Measurements from ENCODE around the gene METTL3.
"Not testable (repeated sequence)": the region's sequence is repeated elsewhere in the genome, so short reads cannot be mapped to it uniquely, and the experiment has no call there.

Gene METTL3

DNA sequence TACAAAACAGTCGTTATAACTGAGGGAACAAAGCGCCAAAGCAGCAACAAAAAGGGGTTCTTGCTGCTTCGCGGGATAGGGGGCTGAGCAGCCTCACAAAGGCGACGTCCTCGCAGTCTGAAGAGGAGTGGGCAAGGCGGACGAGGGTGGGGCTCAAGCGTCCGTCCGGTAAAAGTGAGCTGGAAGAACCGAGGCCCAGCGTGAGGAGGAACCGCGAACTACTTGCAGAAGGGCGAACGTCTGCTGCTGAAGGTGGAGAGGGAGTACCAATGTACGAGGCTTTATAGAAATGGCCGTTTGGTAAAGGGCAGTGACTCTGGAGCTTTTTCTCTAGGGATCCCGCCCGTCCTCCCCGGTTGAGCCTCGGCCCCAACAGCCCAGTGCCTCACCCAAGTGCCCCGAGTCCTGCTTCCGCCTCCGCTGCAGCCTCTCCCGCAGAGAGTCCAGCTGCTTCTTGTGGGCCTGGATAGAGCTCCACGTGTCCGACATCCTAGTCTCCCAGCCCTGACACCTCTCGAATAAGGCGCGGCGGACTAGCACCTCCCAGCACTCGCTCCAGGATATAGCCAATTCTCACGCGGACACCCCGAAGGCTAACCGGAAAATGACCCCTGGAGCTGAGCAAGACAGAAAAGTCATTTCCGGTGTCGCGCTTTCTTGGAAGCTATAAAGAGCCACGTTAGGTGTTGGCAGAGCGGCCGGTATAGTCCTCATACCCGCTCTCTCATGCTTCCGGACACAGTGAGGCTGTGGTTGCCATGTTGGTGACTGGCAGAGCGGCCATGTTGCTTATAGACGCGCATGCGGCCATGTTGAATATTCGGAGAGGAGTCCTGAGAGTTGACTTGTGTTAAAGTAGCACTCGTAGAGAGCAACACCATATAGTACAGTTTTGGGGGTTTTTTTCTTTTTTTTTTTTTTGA lies at the start of gene METTL3:
Gene METTL3, minus strand, starts transcription at position 606 of the 923 bp plus-strand sequence. Its CDS starts 117 bp downstream, at position 489.
- peak; percentile 97 for DNase-seq
- in situ Hi-C loops (cut with MboI; ENCODE audit: low pct_unique_long_range_greater_than_20kb, low sequenced_read_pairs) = no loop called here

DNA sequence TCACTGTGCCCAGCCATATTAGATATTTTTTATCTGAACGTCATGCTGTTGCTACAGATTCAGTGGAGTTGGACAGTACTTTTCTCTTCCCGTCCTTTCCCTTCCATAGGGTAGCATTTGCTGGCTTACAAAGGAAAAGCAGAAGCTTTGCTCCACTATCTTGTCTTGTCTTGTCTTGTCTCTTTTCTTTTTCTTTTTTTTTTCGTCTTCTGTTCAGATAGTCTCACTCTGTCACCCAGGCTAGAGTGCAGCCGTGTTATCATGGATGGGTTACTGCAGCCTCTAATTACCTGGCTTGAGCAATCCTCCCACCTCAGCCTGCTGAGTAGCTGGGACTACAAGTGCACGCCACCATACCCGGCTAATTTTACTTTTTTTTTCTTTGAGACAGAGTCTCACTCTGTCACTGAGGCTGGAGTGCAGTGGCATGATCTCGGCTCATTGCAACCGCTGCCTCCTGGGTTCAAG lies 47.6 kb upstream of the METTL3 start:
- in situ Hi-C loops (cut with MboI; ENCODE audit: low pct_unique_long_range_greater_than_20kb, low sequenced_read_pairs) = no loop called here
- no peak for DNase-seq

DNA sequence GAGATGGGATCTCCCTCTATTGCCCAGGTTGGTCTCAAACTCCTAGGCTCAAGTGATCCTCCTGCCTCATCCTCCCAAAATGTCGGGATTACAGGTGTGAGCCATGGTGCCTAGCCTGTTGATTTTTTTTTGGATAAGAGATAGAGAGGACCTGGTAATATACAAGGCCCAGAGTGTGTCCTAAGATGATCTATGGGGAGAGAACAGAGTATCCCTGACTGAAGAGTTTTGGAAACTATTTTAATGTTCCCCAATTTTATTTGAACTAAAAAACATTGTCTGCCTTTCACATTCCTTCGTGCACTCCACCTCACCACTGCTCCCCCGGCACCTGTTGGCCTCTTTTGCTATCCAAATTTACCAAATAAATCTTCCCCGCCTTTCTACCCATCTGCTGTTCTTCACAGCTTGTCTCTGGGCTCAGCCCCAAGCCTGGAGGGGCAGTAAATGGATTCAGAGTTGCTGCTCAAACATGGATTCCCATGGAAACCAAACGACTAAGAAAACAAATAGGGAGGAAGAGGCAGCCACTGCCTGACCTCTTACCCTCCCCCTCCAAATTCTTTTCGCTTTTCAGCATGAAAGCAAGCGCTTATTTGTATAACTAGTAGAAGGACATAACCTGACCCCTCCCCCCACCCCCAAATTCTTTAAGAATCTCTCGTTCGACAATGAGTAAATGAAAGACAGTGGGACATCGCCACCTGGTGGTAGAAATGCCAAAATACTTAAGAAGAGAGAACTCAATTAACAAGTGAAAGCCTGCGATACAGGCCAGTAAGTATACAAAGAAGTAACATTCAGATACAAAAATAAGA lies 46.2 kb upstream of the METTL3 start:
- DNase-seq = peak; percentile 85
- in situ Hi-C loops (cut with MboI; ENCODE audit: low pct_unique_long_range_greater_than_20kb, low sequenced_read_pairs) = no loop called here

DNA sequence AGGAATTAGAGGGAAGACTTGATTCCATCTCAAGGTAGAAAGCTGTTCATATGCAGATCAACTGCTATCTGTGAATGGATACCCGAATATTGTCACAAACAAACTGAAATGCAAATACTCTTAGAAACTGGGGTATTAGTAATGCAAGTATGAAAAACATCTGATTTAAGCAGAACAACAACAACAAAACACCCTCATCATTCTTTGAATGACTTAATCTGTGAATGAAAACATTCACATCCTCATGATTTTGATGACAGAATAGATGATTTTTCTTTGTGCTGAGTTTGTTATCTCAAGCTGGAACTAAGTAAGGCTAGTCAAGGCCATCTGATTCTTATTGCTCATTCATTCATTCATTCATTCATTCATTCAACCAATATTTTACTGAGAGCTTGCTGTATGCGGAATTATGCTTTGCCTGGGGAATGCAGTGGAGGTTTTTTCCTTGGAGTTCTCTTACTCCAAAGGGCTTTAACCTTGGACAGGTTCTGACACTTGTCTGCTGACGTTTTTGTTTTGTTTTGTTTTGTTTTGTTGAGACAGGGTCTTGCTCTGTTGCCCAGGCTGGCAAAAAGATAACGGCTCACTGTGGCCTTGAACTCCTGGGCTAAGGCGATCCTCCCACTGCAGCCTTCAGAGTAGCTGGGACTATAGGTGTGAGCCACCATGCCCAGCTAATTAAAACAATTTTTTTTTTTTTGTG lies 45.4 kb upstream of the METTL3 start:
- in situ Hi-C loops (cut with MboI; ENCODE audit: low pct_unique_long_range_greater_than_20kb, low sequenced_read_pairs) = no loop called here
- no peak for DNase-seq

DNA sequence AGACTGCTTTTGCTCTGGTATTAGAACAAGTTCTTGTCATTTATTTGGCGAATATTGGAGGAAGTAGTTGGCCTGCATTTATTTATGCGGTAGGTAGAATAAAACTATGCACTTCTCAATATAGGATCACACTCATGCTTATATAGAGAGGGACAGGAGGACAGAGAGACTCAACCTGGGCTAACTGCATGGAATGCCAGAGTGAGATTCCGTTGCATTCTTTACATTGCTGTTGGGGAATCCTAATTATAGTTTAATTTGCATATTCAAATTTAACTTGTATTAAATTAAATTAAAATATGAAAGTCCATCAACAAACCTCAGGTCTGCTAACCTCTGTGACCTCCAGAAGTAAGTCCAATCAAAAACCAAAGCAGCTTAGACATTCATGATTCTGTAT lies 42.1 kb upstream of the METTL3 start:
- no peak for DNase-seq

DNA sequence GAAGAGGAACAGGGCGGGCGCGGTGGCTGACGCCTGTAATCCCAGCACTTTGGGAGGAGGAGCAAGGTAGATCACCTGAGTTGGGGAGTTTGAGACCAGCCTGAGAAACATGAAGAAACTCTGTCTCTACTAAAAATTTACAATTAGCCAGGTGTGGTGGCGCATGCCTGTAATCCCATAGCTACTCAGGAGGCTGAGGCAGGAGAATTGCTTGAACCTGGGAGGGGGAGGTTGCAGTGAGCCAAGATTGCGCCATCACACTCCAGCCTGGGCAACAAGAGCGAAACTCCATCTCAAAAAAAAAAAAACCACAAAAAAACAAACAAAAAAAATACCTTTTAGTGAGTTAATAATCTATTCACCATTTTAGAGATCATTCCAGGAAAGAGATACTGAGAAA lies 33.4 kb upstream of the METTL3 start:
- DNase-seq; in situ Hi-C loops (cut with MboI; ENCODE audit: low pct_unique_long_range_greater_than_20kb, low sequenced_read_pairs): not testable (repeated sequence)

More for the DNA sequence above, 42.1 kb upstream of the METTL3 start:
- in situ Hi-C loops (cut with MboI; ENCODE audit: low pct_unique_long_range_greater_than_20kb, low sequenced_read_pairs) = no loop called here

DNA sequence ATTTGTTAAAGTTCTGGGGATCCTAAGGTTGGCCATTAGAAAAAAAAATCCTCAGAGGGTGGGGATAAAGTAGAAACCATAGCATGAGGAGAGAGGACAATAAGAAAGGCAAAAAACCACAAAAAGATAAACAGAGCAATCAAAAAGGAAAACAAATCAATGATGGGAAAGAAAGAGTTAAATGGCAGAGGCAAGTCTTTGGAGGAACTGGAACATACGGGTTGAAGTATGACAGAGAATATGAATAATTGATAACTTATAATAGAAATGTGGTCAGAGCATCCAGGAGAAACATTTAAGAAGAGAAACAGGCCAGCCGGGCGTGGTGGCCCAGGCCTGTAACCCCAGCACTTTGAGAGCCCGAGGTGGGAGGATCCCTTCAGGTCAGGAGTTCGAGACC lies 32.8 kb upstream of the METTL3 start:
- no peak for DNase-seq
- in situ Hi-C loops (cut with MboI; ENCODE audit: low pct_unique_long_range_greater_than_20kb, low sequenced_read_pairs) = no loop called here

DNA sequence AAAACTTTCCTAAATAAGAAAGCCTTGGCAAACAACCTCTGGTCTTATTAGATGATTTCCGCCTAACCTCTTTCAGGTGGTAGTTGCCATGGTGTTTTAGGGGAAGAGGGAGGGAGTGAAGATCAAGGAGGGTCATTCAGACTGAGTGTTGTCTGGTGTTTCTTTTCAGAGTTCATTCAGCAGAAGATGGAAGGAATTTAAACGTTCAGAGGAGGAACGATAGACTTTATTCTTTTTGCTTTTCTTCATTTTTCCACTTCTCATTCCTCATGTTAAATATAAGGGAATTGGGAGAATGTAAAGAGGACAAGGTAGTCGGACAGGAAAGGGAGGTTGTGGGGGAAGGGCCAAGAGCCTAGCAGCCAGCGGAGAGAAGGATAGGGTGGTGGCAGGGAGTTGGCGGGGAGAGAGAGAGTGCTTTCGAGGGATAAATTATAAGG lies 32.4 kb upstream of the METTL3 start:
- in situ Hi-C loops (cut with MboI; ENCODE audit: low pct_unique_long_range_greater_than_20kb, low sequenced_read_pairs) = no loop called here
- DNase-seq = no peak

DNA sequence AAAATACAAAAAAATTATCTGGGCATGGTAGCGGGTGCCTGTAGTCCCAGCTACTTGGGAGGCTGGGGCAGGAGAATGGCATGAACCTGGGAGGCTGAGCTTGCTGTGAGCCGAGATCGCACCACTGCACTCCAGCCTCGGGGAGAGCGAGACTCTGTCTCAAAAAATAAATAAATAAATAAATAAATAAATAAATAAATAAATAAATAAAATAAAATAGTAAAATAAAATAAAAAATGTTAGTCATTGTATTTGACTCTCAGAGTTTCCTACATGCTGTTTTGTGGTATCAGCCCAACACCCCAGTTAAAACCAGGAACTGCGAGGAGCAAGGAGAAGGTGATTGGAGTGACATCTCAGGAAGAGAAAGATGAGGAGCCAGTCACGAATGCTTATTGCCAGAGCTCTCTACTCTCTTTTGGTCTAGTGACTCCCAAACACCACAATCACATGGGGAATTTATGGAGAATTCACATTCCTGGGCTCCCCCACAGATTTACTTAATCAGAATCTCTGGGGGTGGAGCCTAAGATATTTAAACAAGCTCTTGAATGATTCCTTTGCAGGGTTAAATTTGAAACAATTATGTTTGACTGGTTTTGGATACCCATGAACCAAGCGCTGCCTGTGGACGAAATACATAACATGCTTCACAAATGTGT lies 30.4 kb upstream of the METTL3 start:
- in situ Hi-C loops (cut with MboI; ENCODE audit: low pct_unique_long_range_greater_than_20kb, low sequenced_read_pairs) = no loop called here
- DNase-seq = no peak

DNA sequence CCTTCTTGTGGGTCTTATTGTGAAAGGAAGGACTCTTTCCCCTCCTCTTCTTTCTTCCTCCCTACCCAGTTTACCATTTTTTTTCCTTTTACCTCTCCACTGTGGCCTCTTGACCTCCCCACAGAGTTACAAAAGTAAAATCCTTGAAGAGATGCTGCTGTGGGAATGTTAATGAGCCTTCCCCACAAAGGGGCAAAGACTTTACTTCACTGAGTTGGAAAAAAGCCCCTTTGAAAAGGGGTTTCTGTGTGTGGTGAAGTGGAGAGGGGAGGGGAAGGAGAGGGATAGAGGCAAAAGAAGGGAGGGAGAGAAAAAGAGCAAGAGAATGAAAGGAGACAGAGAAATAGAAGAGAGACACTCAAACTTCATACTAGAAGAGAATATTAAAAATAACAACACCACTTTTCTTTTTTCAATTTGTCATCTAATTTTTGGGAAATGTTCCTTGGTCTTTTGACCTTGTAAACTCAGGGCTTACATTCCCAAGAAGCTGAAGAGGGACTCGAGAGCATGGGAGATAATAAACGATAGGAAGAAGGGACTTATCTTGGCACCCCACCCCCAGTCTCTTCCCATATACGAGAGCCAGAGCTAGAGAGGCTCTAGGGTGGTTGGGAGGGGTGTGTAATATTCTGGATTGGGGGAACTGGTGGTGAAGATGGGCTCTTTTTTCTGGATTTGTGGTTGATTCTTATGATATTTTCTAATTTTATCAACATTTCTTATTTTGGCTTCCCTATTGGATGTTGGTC lies 28.2 kb upstream of the METTL3 start:
- no peak for DNase-seq
- in situ Hi-C loops (cut with MboI; ENCODE audit: low pct_unique_long_range_greater_than_20kb, low sequenced_read_pairs) = no loop called here

DNA sequence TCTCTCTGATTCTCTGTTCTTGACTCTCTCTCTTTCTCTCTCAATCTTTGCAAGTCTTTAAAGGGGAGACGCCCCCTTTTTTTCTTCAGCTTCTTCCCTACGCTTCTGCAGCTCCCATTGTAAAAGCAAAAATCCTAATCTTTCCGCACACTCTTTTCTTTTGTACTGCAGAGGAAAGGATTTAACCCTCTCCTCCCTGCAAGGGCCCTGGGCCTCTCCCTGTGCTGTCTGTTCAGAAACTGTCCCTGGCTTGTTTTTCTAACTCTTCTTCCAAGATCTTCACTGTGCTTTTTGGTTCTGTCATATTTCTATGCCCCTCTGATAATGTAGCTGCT lies 25.9 kb upstream of the METTL3 start:
- in situ Hi-C loops (cut with MboI; ENCODE audit: low pct_unique_long_range_greater_than_20kb, low sequenced_read_pairs) = no loop called here
- DNase-seq = no peak

DNA sequence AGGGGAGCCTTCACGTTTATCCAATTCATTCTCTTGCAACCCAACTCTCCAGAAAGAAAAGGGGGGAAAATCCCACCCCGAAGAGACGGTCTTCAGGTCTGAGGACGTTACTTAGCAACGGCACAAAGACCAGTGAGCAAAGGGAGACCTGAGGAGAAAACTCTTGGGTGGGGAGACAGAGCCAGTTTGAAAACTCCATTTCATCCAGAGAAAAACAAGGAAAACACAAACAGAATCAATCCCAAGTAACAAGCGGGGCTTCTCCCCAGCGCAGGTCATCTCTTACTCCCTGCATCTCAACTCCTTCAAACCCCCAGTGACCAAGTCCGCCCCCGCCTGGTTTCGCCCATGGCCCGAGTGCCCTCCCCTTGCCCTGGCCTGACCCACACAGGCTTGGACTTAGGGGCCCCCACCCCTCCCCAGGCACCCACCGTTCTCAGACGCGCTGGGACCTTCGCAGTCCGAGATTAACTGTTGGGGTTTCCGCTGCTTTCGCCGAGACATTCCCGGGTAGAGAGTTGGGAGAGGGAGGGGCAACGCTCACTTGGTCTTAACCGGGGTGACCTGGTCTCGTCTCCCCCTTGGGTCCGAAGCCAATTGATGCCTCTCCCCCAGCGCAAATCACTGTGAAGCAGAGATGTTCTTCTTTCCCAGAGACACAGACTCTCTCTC lies 25.4 kb upstream of the METTL3 start:
- DNase-seq = no peak
- in situ Hi-C loops (cut with MboI; ENCODE audit: low pct_unique_long_range_greater_than_20kb, low sequenced_read_pairs) = no loop called here

DNA sequence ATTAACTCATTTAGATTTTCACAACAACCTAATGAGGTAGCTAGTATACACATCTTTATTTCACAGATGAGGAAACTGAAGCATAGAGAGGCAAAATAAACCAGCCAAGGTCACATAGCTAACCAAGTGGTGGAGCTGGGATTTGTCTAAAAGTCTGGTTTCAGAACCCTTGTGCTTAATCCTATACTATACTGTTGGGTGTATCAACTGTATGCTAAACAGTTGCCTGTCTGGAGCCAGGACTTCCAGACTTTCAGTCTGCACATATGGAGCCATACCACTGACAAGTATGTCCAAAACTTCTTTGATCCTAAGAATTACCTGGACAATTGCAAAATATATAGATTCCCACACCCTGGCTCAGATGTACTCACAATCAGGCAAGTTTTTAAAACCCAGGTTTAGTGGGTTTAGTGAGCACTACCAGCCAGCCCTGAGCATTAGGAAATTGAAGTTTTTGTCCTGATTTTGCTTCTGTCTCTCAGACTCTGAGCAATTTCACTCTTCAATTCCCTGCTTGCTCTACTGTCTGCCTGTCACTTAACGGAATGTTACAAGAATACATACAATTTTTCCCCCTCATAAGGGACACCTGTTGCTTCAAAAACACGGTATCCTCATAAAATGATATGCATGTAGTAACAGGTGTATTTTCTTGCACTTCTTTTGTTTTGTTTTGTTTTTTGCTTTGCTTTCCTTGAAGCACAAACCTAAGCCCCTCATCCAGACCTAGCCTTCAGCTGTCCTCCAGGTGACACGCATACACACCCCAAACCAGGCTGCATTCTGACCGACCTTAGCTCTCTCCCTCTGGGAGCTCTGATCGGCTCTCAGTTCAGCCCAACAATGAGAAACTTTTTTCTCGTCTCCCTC lies 24.6 kb upstream of the METTL3 start:
- in situ Hi-C loops (cut with MboI; ENCODE audit: low pct_unique_long_range_greater_than_20kb, low sequenced_read_pairs) = no loop called here
- DNase-seq = no peak

DNA sequence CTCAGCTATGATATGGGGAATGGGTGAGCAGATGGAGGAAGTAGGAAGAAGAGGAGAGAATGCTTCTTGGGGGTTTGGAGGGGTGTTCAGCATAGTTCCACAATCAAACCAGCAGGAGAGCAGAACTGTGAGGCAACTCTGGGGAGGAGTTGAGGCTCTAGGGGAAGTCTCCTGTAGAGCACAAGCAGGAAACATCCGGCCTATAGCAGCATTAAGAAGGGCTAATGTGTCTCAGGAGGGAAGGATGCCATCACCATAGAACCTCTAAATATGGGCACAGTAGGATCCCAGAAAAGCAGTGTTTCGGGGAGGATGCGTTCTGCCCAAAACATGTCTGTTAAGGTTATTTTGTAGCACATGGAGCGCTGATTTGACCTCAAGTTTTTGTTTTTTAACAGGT lies 23.4 kb upstream of the METTL3 start:
- in situ Hi-C loops (cut with MboI; ENCODE audit: low pct_unique_long_range_greater_than_20kb, low sequenced_read_pairs) = no loop called here
- DNase-seq = peak; percentile 64

DNA sequence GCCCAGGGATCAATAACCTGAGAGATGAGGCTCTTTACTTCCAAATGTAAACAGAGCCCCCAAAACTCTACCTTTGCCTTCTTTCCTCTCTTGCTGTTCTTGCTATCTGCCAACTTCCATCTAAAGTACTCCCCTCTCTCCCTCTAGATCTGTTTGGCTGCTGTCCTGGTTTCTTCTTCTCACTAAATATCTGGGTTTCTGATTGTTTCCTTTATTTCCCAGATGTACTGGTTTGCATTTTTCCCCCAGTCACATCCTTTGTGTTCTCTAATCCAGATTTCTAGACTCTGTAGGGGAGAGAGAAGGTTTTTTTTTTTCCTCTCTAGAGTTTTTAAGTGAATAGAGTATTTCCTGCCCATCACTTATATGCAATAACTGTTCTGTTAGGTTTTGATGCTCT lies 22.2 kb upstream of the METTL3 start:
- no peak for DNase-seq
- in situ Hi-C loops (cut with MboI; ENCODE audit: low pct_unique_long_range_greater_than_20kb, low sequenced_read_pairs) = no loop called here

DNA sequence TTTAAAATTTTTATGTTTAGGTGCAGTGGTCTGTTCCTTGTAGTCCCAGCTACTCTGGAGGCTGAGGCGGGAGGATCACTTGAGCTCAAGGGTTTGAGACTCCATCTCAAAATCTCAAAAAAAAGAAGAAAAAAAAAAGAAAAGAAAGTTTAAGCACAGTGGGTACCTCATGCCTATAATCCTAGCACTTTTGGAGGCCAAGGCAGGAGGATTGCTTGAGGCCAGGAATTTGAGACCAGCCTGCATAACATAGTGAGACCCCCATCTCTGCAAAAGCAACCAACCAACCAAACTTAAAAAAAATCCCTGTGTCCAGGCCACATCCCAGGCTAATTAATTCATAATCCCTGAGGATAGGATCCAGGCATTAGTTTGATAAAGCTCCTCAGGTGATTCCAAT lies 18.4 kb upstream of the METTL3 start:
- in situ Hi-C loops (cut with MboI; ENCODE audit: low pct_unique_long_range_greater_than_20kb, low sequenced_read_pairs) = no loop called here
- DNase-seq = no peak
